ENCODE results near the gene SH3BP4.

The SH3BP4 gene

DNA sequence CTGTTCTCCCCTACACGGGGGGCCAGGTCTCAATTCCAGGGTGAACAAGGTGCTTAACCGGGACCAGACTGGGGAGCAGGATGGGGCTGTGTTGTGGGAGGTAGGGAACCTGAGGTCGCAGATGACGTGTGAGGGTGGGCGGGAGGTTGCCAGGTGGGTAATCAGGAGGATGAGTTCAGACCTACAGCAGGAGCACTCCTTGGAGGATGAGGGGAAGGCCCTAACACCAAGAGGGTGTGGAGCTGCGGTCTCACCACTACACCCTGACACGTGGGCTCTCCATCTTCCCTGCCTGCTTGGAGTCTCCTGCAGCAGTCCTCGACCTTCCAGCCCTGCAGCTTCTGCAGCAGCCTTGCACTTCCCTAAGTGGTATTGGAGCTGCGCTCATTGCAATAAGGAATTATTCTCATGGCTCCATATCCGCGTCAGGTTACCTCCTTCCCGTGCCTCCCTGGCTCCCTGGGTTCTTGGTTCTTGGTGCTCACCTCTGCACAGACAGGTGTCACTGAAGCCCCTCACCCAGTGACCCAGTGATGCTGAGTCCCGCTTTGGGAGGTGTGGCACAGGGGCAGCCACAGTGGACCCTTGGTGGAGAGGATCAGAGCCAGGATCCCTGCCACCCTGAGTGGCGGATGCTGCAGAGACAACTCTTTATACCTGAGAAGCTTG is 15.5 kb downstream of the SH3BP4 start:
- DNase-seq (ENCODE audit: low spot score): no peak

DNA sequence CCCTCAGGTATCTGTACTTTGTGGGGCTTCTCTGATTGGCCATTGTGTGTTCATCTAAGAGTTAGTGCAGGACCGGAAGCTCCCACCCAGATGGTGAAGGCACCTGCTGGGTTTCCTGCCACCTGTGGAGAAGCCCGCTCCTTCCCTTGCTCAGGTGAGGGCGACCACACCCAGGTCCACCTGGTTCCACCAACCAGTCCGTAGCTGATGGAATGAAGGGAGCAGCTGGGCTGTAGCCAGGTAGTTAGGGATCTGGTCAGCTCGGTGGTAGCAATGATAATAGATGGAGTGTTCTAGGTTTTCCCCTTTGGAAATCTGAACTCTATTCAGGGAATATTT is 16.0 kb downstream of the SH3BP4 start:
- no peak for DNase-seq (ENCODE audit: low spot score)

DNA sequence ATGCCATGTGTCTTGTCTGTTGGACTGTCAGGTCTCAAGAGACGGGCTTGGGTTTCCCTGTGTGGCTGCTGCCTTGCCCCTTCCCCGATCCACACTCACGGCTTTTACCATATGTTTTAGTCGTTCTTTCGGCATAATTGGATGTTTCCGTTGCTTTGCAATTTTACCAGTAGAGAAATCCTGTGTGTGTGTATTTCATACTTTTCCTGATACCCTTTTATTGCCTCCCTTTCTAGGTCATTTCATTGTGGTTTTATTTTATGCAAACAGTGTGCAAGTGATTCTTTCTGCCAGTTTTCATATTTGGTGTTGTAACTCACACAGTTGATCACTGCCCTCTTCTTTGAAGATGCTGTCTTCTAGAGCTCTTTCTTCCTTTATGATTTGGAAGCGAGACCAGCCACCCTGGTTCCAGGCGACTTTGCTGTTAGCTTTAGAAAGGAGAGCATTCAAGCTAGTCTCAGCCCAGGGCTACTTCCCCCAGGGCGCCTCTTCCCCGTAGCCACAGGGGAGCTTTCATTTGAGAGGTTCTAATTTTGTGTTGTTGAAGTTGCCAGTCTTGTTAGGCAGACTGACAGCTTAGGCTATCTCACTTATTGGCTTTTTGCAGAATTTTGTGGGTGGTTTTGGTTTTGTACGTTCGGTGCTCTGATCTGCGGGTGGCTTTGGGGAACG is 17.0 kb downstream of the SH3BP4 start:
- DNase-seq (ENCODE audit: low spot score): no peak

DNA sequence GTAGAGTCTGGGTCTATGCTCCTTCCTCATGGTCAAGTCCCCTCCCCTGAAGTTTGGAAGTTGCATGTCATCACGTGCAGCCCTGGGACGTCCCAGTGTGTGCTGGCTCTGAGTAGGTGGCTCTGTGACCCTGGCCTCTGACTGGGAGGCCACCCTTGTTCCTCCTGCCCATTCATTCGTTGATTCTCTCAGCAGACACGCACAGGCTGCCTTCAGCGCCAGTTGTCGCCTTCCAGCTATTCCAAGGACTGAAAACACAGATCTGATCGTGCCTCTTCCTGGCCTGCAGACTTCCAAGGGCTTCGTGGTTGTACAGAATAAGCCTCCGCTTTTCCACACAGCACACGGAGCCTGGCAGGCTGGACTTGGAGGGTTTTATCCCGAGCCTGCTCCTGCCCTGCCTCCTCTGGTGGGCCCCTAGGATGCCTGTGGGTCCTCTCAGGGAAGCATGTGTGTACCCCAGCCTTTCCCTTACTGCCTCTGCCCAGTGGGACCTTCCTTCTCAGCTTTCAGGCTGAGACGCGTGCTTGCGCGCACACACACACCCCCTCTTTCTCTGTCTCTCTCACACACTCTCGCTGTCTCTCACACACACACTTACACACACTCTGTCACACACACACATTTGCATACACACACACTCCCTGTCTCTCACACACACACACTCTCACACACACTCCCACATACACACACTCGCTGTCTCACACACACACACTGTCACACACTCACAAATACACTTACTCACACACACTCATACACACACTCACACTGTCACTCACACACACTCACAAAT is 17.7 kb downstream of the SH3BP4 start:
- no peak for DNase-seq (ENCODE audit: low spot score)

GRCh38 chr2:234970099-234970440 is 18.3 kb downstream of the SH3BP4 start:
- DNase-seq (ENCODE audit: low spot score): no peak

DNA sequence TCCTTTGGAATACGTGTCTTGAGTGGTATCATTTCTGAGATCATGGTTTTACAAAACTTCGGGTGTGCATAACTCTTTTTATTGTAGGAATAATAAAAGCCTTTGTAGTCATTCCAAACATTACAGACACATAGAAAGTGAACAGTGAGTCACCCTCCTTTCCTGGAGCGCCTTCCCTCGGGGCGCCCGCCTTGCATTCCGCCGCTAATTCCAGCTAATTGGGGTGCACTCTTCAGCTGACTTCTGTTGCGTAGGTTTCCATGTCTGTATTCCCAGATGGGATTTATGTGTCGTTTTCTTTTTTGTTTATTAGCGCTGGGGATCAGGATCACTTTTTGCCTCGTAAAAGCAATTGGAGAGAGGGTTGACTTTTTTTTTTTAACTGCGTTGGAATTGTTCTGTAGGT is 18.7 kb downstream of the SH3BP4 start:
- no peak for DNase-seq (ENCODE audit: low spot score)

DNA sequence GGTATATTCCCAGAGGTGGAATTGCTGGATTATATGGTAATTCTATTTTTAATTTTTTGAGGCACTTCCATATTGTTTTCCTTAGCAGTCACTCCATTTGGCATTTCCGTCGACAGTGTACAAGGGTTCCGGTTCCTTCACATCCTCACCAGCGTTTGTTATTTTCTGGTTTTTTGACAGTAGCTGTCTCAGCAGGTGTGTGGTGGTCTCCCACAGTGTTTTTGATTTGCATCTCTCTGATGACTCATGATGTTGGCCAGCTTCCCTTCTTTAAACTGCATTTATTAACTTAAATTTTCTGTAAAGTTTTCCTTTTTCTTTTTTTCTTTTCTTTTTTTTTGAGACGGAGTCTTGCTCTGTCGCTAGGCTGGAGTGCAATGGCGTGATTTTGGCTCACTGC is 19.7 kb downstream of the SH3BP4 start:
- no peak for DNase-seq (ENCODE audit: low spot score)

DNA sequence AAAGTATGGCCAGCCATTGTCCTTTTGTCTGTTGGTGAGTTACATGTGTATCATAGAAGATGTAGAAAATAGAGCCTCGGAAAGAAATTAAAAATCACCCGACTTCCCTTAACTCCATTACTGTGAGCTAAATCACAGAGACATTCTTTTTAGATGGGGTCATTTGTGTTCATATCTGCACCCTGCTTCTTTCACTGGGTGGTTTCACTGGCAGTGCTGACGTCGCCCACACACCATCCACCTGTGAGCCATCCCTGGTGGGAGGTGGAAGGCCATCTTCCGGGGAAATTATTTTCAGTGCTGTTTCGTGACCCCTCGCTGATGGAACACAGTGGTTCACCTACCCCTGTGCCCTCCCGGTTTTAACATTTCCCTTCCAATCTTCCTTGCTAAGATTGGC is 21.2 kb downstream of the SH3BP4 start:
- no peak for DNase-seq (ENCODE audit: low spot score)

- peak; percentile 54 for DNase-seq (ENCODE audit: low spot score)
Measured at GRCh38 chr2:234974501-234975385, 22.9 kb downstream of the SH3BP4 start.

GRCh38 chr2:234975611-234976010 is 23.8 kb downstream of the SH3BP4 start:
- no peak for DNase-seq (ENCODE audit: low spot score)

- DNase-seq (ENCODE audit: low spot score): no peak
Measured at GRCh38 chr2:234976479-234977227, 24.8 kb downstream of the SH3BP4 start.

DNA sequence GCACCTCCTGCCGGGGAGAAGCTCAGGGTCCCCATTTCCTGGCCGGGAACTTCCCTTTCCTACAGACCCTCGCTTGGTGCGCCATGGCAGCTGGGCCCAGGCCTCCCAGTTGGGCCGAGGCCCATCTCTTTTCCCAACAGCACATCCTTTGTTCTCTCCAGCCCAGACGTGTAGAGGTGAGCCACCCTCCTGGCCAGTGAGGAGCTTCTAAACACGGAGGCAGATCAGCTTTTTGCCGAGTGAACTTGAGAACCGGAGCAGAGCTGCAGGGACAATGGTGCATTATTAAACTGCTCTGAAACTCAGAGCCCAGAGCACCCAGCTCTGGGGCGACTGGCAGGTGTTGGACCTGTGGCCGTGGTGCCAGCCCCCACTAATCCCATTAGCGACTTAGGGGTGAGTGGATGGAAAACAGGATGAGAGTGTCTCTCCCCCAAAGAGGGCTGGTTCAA is 25.4 kb downstream of the SH3BP4 start:
- DNase-seq (ENCODE audit: low spot score): no peak

- DNase-seq (ENCODE audit: low spot score): no peak
Measured at GRCh38 chr2:234978466-234979203, 26.8 kb downstream of the SH3BP4 start.

GRCh38 chr2:234979204-234980167 is 27.7 kb downstream of the SH3BP4 start:
- no peak for DNase-seq (ENCODE audit: low spot score)

DNA sequence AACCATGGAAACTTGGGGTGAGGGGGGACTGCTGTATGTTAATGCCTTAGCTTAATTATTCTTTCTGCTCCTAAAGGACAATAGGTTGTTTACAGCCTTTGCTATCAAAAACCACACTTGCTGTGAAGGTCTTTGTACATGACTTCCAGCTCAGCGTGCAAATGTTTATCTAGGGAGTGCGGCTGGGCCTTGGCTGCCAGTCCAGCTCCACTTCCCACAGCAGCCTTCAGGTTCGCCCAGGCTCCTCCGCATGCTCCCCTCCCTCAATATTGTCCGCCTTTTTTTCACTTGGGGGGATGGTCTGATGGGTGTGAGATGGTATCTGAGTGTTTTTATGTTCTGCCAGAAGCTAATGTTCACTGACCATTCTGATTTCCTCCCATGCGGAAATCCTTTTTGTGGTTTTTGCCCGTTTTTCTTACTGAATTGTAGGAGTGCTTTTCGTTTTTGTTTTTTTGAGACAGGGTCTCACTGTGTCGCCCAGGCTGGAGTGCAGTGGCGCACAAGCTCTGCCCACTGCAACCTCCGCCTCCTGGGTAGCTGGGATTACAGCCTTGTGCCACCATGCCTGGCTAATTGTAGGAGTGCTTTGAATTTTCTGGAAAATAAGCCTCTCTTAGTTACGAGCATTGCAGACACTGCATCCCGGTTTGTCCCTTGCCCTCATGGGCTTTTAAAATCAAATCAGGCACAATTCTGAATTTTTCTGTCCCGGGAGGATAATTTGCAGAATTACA is 28.8 kb downstream of the SH3BP4 start:
- no peak for DNase-seq (ENCODE audit: low spot score)

- peak; percentile 91 for DNase-seq (ENCODE audit: low spot score)
Measured at GRCh38 chr2:234981197-234982095, 29.6 kb downstream of the SH3BP4 start.

DNA sequence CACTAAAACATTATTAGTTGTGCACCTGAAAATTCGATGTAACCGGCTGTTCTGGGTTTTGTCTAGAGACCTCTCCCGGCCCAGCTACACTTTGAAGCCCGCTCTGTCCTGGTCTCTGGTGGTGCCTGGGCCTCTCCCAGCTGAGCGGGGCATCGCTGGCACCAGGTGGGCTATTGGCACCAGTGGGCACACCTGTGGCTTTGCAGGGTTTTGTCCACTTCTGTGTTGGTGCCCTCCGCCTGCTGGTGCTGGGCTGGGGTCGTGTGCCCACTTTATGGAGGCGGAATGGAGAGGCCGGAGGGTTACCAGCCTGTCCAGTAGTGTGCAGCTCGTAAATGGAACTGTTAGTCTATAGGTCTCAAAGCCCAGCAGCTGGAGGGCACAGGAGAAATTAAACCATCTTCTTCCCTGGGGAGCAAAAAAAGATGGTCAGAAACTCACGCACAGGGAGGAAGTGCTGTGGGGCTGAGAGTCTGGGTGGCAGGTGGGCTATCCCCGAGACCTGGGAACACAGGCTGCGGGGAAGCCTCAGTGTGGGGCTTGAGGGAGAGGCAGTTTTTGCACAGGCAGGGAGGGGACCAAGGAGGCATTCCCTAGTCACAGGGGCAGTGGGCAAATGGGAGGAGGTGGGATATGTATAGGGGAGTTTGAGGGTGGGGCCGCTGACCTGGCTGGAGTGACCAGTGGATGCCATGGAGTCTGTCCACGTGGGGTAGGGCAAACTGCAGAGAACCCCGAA is 30.4 kb downstream of the SH3BP4 start:
- DNase-seq (ENCODE audit: low spot score): no peak
